Measurements from ENCODE around the gene RPIA. TPM values are rescaled to one million over a fixed set of nuclear protein-coding genes. Genes with fewer than 3 reads are reported as not detected.

The RPIA gene
- total RNA-seq, 1 experiment from 2014 or later = 18.2 TPM

DNA sequence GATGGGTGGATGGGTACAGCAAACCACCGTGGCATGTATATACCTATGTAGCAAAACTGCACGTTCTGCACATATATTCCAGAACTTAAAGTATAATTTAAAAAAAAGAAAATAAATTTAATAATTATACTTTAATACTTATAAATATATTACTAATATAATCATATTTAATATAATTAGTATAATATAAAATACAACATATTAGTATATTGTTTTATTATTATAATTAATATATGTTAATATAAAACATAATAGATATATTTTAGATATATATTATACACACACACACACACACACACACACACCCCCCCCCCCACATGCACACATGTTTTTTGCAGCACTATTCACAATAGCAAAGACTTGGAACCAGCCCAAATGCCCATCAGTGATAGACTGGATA is 29.8 kb downstream of the RPIA start:
- Histone ChIP-seq H3K27ac (ENCODE audit: low read length) (no peak overlapping the region), H3K9me3 (ENCODE audit: control insufficient read depth, insufficient read depth, low read depth, low read length) (peaks cover 3% of the 10 kb centered on the region; the same call in 1 of the 2 replicates), H3K4me1 (ENCODE audit: control insufficient read depth, insufficient read depth, low read length) (no peaks in the 10 kb centered on the region), H3K27me3 (ENCODE audit: control insufficient read depth, insufficient read depth, low read length) (no peaks in the 10 kb centered on the region), H3K4me3 (ENCODE audit: low read depth in 2 of 2, low read length in 2 of 2) (no peak overlapping the region), H3K36me3 (ENCODE audit: control insufficient read depth, insufficient read depth, low read length) (no peaks in the 10 kb centered on the region)
- BruUV-seq (replicated peaks) = no TSS peak
- TF ChIP-seq SIN3A (IDR thresholded peaks at IDR 0.05; ENCODE audit: borderline replicate concordance, insufficient read depth, low read depth, low read length) (no peak), TCF7L2 (IDR thresholded peaks at IDR 0.05; ENCODE audit: low read depth, low read length) (no peak), POLR2AphosphoS5 (IDR thresholded peaks at IDR 0.05; ENCODE audit: low read depth, low read length) (no peak)
- TF ChIP-seq, protein P1, sequence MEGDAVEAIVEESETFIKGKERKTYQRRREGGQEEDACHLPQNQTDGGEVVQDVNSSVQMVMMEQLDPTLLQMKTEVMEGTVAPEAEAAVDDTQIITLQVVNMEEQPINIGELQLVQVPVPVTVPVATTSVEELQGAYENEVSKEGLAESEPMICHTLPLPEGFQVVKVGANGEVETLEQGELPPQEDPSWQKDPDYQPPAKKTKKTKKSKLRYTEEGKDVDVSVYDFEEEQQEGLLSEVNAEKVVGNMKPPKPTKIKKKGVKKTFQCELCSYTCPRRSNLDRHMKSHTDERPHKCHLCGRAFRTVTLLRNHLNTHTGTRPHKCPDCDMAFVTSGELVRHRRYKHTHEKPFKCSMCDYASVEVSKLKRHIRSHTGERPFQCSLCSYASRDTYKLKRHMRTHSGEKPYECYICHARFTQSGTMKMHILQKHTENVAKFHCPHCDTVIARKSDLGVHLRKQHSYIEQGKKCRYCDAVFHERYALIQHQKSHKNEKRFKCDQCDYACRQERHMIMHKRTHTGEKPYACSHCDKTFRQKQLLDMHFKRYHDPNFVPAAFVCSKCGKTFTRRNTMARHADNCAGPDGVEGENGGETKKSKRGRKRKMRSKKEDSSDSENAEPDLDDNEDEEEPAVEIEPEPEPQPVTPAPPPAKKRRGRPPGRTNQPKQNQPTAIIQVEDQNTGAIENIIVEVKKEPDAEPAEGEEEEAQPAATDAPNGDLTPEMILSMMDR (IDR thresholded peaks at IDR 0.05) = no peak
- TF ChIP-seq, protein P2, sequence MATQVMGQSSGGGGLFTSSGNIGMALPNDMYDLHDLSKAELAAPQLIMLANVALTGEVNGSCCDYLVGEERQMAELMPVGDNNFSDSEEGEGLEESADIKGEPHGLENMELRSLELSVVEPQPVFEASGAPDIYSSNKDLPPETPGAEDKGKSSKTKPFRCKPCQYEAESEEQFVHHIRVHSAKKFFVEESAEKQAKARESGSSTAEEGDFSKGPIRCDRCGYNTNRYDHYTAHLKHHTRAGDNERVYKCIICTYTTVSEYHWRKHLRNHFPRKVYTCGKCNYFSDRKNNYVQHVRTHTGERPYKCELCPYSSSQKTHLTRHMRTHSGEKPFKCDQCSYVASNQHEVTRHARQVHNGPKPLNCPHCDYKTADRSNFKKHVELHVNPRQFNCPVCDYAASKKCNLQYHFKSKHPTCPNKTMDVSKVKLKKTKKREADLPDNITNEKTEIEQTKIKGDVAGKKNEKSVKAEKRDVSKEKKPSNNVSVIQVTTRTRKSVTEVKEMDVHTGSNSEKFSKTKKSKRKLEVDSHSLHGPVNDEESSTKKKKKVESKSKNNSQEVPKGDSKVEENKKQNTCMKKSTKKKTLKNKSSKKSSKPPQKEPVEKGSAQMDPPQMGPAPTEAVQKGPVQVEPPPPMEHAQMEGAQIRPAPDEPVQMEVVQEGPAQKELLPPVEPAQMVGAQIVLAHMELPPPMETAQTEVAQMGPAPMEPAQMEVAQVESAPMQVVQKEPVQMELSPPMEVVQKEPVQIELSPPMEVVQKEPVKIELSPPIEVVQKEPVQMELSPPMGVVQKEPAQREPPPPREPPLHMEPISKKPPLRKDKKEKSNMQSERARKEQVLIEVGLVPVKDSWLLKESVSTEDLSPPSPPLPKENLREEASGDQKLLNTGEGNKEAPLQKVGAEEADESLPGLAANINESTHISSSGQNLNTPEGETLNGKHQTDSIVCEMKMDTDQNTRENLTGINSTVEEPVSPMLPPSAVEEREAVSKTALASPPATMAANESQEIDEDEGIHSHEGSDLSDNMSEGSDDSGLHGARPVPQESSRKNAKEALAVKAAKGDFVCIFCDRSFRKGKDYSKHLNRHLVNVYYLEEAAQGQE (IDR thresholded peaks at IDR 0.05; ENCODE audit: insufficient read depth in 1 of 2, low read depth in 2 of 2, low read length in 1 of 2) = no peak
- CTCF ChIA-PET = no interaction called here
- intact Hi-C loops (cut with micrococcal nuclease; ENCODE audit: unreplicated experiment) = no loop called here
- in situ Hi-C loops (cut with HindIII; ENCODE audit: low pct_unique_long_range_greater_than_20kb, low sequenced_read_pairs) = no loop called here
- DNase-seq (ENCODE audit: low read depth, low spot score) (no peak), ATAC-seq (no peak)
- POLR2A ChIA-PET = no interaction called here

DNA sequence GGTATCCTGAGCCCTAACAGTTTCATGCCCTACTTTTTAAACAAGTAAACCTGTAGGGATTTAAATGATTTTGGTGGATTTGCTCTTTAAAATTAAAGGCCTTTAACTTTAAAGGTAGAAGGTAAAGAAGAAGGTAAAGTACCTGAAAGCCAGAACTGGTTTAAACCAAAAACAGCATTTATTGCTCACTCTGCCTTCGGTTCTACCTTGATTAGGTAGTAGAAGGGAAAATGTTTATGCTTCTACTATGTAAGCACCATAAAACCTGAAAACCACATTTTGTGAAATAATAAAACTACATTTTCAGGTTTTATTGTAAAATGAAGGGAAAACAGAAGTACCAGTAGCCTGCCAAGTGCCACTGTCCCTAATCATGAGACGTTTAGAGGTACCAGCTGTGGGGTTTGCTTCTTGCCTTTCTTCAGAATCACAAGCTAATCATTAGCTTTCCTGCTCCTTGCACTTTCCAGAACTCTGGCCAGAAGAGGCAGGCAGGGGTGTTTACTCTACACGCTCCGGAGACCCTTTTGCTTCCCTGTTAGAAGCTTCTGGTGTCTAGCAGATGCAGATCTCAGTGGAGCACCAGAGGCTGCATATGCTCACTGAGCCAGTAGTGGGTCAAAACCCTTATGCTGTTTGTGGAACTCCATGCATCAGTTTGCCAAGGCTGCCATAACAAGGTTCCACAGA is 33.3 kb downstream of the RPIA start:
- Histone ChIP-seq H3K27ac (ENCODE audit: low read length) (no peak overlapping the region), H3K4me3 (ENCODE audit: low read depth in 2 of 2, low read length in 2 of 2) (no peak overlapping the region), H3K27me3 (ENCODE audit: control insufficient read depth, insufficient read depth, low read length) (no peaks in the 10 kb centered on the region), H3K9me3 (ENCODE audit: control insufficient read depth, insufficient read depth, low read depth, low read length) (no peaks in the 10 kb centered on the region), H3K36me3 (ENCODE audit: control insufficient read depth, insufficient read depth, low read length) (no peaks in the 10 kb centered on the region), H3K4me1 (ENCODE audit: control insufficient read depth, insufficient read depth, low read length) (no peaks in the 10 kb centered on the region)
- DNase-seq (ENCODE audit: low read depth, low spot score) (no peak), ATAC-seq (no peak)
- TF ChIP-seq, protein P1 (IDR thresholded peaks at IDR 0.05) = no peak
- no peak for TF ChIP-seq TCF7L2 (IDR thresholded peaks at IDR 0.05; ENCODE audit: low read depth, low read length)
- TF ChIP-seq, protein P2 (IDR thresholded peaks at IDR 0.05; ENCODE audit: insufficient read depth in 1 of 2, low read depth in 2 of 2, low read length in 1 of 2) = no peak
- no peak for TF ChIP-seq SIN3A (IDR thresholded peaks at IDR 0.05; ENCODE audit: borderline replicate concordance, insufficient read depth, low read depth, low read length)
- no peak for TF ChIP-seq POLR2AphosphoS5 (IDR thresholded peaks at IDR 0.05; ENCODE audit: low read depth, low read length)
- CTCF ChIA-PET = no interaction called here
- no TSS peak for BruUV-seq (replicated peaks)
- in situ Hi-C loops (cut with HindIII; ENCODE audit: low pct_unique_long_range_greater_than_20kb, low sequenced_read_pairs) (no loop called here), intact Hi-C loops (cut with micrococcal nuclease; ENCODE audit: unreplicated experiment) (no loop called here)
- POLR2A ChIA-PET = no interaction called here

Measured in Panc1 (cell line).